OCI-LY3 (cell line): ENCODE measurements around the gene PLCH2.

Source experiments
- H2AFZ ChIP-seq: fragments of 200-600, 300-600 bp; shearing (Covaris generic); 2 replicates; pipeline ENCODE4 v1.6.0; 2014; ENCODE audit warnings: antibody characterized with exemption, low read depth, low read length
- H3K27ac ChIP-seq: fragments of 200-600, 300-600 bp; sonication (generic); 2 replicates; pipeline ENCODE4 v1.5.1; 2014; ENCODE audit warnings: mild to moderate bottlenecking, low read length, moderate library complexity, mixed read lengths
- H3K27me3 ChIP-seq: fragments of 200-600, 300-600 bp; sonication (generic); 2 replicates; pipeline ENCODE4 v1.6.1; 2014; ENCODE audit warnings: low read depth, low read length, mixed read lengths
- H3K36me3 ChIP-seq: fragments of 200-600, 300-600 bp; sonication (generic); replicated peaks from 2 replicates; pipeline ENCODE3; 2014; ENCODE audit warnings: low read depth, low read length, mixed read lengths
- H3K4me1 ChIP-seq: fragments of 300-600, 200-600 bp; sonication (generic); 2 replicates; pipeline ENCODE4 v1.6.1; 2014; ENCODE audit warnings: low read length, mixed read lengths
- H3K4me2 ChIP-seq: fragments of 200-600, 300-600 bp; sonication (generic); 2 replicates; pipeline ENCODE4 v1.6.1; 2014; ENCODE audit warnings: low read length, mixed read lengths
- H3K4me3 ChIP-seq: fragments of 300-600, 200-600 bp; sonication (generic); 2 replicates; pipeline ENCODE4 v1.5.1; 2014; ENCODE audit warnings: antibody characterized with exemption, mild to moderate bottlenecking, low read length, moderate library complexity
- H3K79me2 ChIP-seq: fragments of 300-600, 200-600 bp; shearing (Covaris generic); 2 replicates; pipeline ENCODE4 v1.6.1; 2014; ENCODE audit warnings: mild to moderate bottlenecking, low read length, mixed read lengths
- H3K9ac ChIP-seq: fragments of 300-600, 200-600 bp; shearing (Covaris generic); 2 replicates; pipeline ENCODE4 v1.6.0; 2014; ENCODE audit warnings: mild to moderate bottlenecking, low read length, moderate library complexity
- H3K9me3 ChIP-seq: fragments of 200-600, 300-600 bp; shearing (Covaris generic); 2 replicates; pipeline ENCODE4 v1.6.1; 2014; ENCODE audit warnings: low read length, mixed read lengths; ENCODE audit not compliant: insufficient read depth
- H4K20me1 ChIP-seq: fragments of 200-600, 300-600 bp; sonication (generic); 2 replicates; pipeline ENCODE4 v1.6.1; 2016; ENCODE audit warnings: low read length, mixed read lengths; ENCODE audit not compliant: insufficient read depth
- CTCF ChIP-seq: fragments of 200-600, 300-600 bp; sonication (generic); IDR thresholded peaks from 2 replicates; pipeline ENCODE4 v1.5.1; 2014; ENCODE audit warnings: antibody characterized with exemption, low read length, low read depth
- EZH2phosphoT487 ChIP-seq: fragments of 200-600 bp; shearing (Covaris generic); IDR thresholded peaks from 2 replicates; pipeline ENCODE4 v1.6.1; 2018; ENCODE audit warnings: antibody characterized with exemption, mixed run types, low read depth

The PLCH2 gene

GRCh38 chr1:2542246-2542915, 66.3 kb downstream of the PLCH2 start:
- Histone ChIP-seq H3K4me1 (peaks cover 4% of the 10 kb centered on the region; the same call in 1 of the 2 replicates), H3K4me3 (no peak overlapping the region), H3K4me2 (no peak overlapping the region), H3K36me3 (no peaks in the 10 kb centered on the region), H3K27ac (no peak overlapping the region), H3K9ac (no peak overlapping the region), H3K79me2 (no peaks in the 10 kb centered on the region), H3K27me3 (no peaks in the 10 kb centered on the region), H3K9me3 (no peaks in the 10 kb centered on the region), H4K20me1 (no peaks in the 10 kb centered on the region), H2AFZ (no peak overlapping the region)
- TF ChIP-seq EZH2phosphoT487: no peak
- no peak for TF ChIP-seq CTCF

- no peak overlapping the region for H3K4me2 ChIP-seq
- no peaks in the 10 kb centered on the region for H3K9me3 ChIP-seq
- peaks cover 15% of the 10 kb centered on the region for H3K4me1 ChIP-seq
- no peaks in the 10 kb centered on the region for H3K27me3 ChIP-seq
- H3K79me2 ChIP-seq: no peaks in the 10 kb centered on the region
- no peaks in the 10 kb centered on the region for H4K20me1 ChIP-seq
- no peak overlapping the region for H3K9ac ChIP-seq
- TF ChIP-seq EZH2phosphoT487: no peak
- TF ChIP-seq CTCF: no peak
- no peak overlapping the region for H3K27ac ChIP-seq
- H2AFZ ChIP-seq: no peak overlapping the region
- no peak overlapping the region for H3K4me3 ChIP-seq
- no peaks in the 10 kb centered on the region for H3K36me3 ChIP-seq
Measured at GRCh38 chr1:2543543-2544092, 67.5 kb downstream of the PLCH2 start.

- H3K9ac ChIP-seq: no peak overlapping the region
- no peaks in the 10 kb centered on the region for H3K9me3 ChIP-seq
- H3K27ac ChIP-seq: no peak overlapping the region
- H3K27me3 ChIP-seq: no peaks in the 10 kb centered on the region
- TF ChIP-seq EZH2phosphoT487 (no peak), CTCF (no peak)
- no peak overlapping the region for H3K4me3 ChIP-seq
- H3K79me2 ChIP-seq: no peaks in the 10 kb centered on the region
- no peak overlapping the region for H2AFZ ChIP-seq
- no peaks in the 10 kb centered on the region for H4K20me1 ChIP-seq
- H3K36me3 ChIP-seq: no peaks in the 10 kb centered on the region
- H3K4me1 ChIP-seq: peaks cover 21% of the 10 kb centered on the region
- H3K4me2 ChIP-seq: no peak overlapping the region
Measured at GRCh38 chr1:2544093-2544874, 68.2 kb downstream of the PLCH2 start.
